Cardiac septum (tissue), 1 donor: ENCODE measurements around the gene PSMG3. TPM values are rescaled to one million over a fixed set of nuclear protein-coding genes. Genes with fewer than 3 reads are reported as not detected.
"Not testable (repeated sequence)": the region's sequence is repeated elsewhere in the genome, so short reads cannot be mapped to it uniquely, and the experiment has no call there.

Source experiments
- DNase-seq: peaks from one replicate; pipeline ENCODE4 v3.0.0-alpha.2; 2020; ENCODE audit warnings: low spot score
- intact Hi-C: fragments of 100-400 bp; cut with DNase I; formaldehyde crosslinking; loops from one replicate; pipeline ENCODE4 v1.14.0; 2022
- total RNA-seq: library from RNA; stranded (reverse); fragmentation: NEBNext Ultra II Directional; extraction: Animal tissue kit (Norgen Biotek cat#: 25700); gene quantifications from one replicate; pipeline ENCODE4 v1.2.1, GENCODE V29; 2021
- donor health status: DM: no; HTN: no; CAD: no.

The PSMG3 gene
- total RNA-seq, 1 donor from 2014 or later: 12.1 TPM

GRCh38 chr7:1523844-1524243 lies 46.0 kb downstream of the PSMG3 start:
- DNase-seq: no peak

GRCh38 chr7:1523208-1523607 lies 46.6 kb downstream of the PSMG3 start:
- no peak for DNase-seq
- intact Hi-C loops: no loop called here

More at GRCh38 chr7:1523844-1524243, 46.0 kb downstream of the PSMG3 start:
- intact Hi-C loops: no loop called here

DNA sequence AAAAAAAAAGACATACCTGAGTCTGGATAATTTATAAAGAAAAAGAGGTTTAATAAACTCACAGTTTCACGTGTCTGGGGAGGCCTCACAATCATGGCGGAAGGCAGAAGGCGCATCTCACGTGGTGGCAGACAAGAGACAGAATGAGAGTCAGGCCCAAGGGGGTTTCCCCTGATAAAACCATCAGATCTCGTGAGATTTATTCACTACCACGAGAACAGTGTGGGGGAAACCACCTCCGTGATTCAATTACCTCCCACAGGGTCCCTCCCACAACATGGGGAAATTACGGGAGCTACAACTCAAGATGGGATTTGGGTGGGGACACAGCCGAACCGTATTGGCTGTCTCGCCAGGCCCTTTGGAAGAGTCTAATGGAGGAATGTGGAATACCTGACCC lies 48.4 kb downstream of the PSMG3 start:
- no peak for DNase-seq

DNA sequence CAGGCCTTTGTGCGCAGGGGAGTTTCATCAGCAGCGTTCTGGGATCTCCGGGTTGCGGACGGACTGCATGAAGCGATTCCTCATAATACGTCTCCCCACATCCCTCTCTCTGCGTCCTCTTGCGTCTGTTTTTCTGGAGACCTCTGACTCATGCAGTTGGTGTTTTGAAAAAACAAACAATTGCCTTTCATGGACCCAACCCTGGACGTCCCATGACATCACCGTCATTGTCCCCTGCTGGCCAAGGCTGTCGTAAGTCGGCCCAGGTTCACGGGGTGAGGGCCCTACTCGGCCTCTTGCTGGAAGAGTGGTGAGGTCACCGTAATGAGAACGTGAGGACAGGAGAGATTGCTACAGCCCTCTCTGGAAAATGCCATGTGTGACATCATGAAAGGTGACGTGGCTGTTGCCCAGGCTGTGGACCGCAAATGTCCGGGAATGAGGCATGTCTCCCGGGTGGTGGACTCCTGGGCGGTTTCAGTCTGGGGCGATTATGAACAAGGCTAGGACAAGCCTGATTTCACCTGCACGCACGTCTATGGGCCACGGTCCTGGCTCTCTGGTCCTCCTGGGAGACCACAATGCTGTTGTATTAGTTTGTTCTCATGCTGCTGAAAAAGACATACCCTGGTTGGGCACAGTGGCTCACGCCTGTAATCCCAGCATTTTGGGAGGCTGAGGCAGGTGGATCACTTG lies 49.1 kb downstream of the PSMG3 start:
- no peak for DNase-seq
- intact Hi-C loops: no loop called here

More for the DNA sequence above, 48.4 kb downstream of the PSMG3 start:
- intact Hi-C loops: no loop called here

DNA sequence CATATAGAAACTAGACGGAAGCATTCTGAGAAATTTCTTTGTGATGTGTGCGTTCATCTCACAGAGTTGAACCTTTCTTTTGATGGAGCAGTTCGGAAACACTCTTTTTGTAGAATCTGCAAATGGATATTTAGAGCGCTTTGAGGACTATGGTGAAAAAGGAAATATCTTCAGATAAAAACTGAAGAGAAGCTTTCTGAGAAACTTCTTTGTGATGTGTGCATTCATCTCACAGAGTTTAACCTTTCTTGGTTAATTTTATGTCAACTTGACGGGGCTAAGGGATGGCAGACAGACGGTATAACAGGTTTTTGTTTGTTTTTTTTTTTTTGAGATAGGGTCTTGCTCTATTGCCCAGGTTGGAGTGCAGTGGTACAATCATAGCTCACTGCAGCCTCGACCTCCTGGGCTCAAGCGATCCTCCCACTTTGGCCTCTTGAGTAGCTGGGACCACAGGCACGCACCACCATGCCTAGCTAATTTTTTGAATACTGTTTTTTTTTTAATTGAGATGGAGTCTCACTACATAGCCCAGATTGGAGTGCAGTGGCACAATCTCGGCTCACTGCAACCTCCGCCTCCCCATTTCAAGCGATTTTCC lies 50.4 kb downstream of the PSMG3 start:
- intact Hi-C loops, DNase-seq: not testable (repeated sequence)

Other genes with a start within 250 kb of the PSMG3 start
- 19.7 TPM for gene MICALL2, start 110.6 kb downstream of the PSMG3 start, total RNA-seq
- 54.7 TPM for gene INTS1, start 65.6 kb downstream of the PSMG3 start, total RNA-seq
- 192 TPM for gene MAFK, start 39.3 kb downstream of the PSMG3 start, total RNA-seq
- 0.08 TPM for gene TMEM184A, start 13.8 kb downstream of the PSMG3 start, total RNA-seq
- gene ELFN1, start 100.2 kb upstream of the PSMG3 start, total RNA-seq: 7.4 TPM